ENCODE data around the gene TBR1. TPM values are rescaled to one million over a fixed set of nuclear protein-coding genes. Genes with fewer than 3 reads are reported as not detected.

Gene TBR1
- under 1 TPM in 1 of 2 experiments, not detected in 1; 0.18 TPM for total RNA-seq

DNA sequence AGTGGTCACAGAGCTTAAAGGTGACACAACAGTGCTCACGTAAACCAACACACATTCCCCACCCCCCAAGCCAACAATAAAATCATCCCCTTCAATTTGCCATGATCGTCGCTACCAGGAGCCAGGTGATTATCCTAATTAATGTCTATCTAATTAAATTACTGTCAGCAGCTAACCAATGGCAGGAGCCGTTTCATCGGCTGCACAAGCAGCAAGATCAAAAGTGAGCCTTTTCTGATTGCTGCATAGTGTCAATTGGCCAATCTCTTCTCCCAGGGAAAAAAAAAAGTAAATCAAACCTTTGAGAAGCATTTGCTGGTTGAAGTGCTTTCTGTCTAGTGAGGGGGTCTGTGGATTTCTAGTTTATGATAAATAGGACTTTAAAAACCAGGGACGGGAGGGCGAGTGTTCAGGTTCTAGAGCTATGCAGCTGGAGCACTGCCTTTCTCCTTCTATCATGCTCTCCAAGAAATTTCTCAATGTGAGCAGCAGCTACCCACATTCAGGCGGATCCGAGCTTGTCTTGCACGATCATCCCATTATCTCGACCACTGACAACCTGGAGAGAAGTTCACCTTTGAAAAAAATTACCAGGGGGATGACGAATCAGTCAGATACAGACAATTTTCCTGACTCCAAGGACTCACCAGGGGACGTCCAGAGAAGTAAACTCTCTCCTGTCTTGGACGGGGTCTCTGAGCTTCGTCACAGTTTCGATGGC, at the start of gene TBR1:
Gene TBR1, plus strand, starts transcription at position 311 of the 721 bp plus-strand sequence. Its CDS starts 114 bp downstream, at position 425.

Other genes with a start within 250 kb of the TBR1 start
- 10 to 100 TPM; 45.3 to 48.1 TPM for gene PSMD14, start 107.9 kb upstream of the TBR1 start, total RNA-seq
- gene SLC4A10, start 208.1 kb downstream of the TBR1 start, total RNA-seq, result under 1 TPM; 0.14 to 0.15 TPM

Data from activated naive CD4-positive, alpha-beta T cell treated with anti-CD3 and anti-CD28 coated beads, Interleukin-2, amount 10 ng/mL, durations not matched to agents 5 hours and 36 hours (primary cell).